ENCODE results near the gene PHYKPL. TPM values are rescaled to one million over a fixed set of nuclear protein-coding genes. Genes with fewer than 3 reads are reported as not detected.

Gene PHYKPL
- total RNA-seq, 1 donor from 2014 or later = 89.3 TPM

GRCh38 chr5:178206166-178207101, 26.2 kb downstream of the PHYKPL start:
- intact Hi-C loops (cut with DNase I) = loop anchor here (10.0 kb wide), 2 partner anchors 782 to 1868 kb away; partner anchors contain the start of genes GRK6 and RNF130
- Histone ChIP-seq H3K27me3 (no peaks in the 10 kb centered on the region), H3K4me3 (peak overlapping the region; percentile 97 to 100), H3K4me1 (peaks cover 8 to 17% of the 10 kb centered on the region in 2 donors), H3K9me3 (no peaks in the 10 kb centered on the region), H3K36me3 (peaks cover 47 to 49% of the 10 kb centered on the region in 2 donors), H3K27ac (peak overlapping the region; percentile 92 to 96)
- TF ChIP-seq CTCF (IDR thresholded peaks at IDR 0.05) = no peak
- DNase-seq (ENCODE audit: low spot score in 2 of 2) = peak in 1 of 2 donors; percentile 53

- intact Hi-C loops (cut with DNase I) = loop anchor here (1.0 to 10.0 kb wide), 3 partner anchors 27 to 1869 kb away; partner anchors contain the start of genes GRK6, PHYKPL and RNF130
- no peak for DNase-seq (ENCODE audit: low spot score in 2 of 2)
Observed at GRCh38 chr5:178205749-178206047, 26.9 kb downstream of the PHYKPL start.

GRCh38 chr5:178204935-178205748, 27.5 kb downstream of the PHYKPL start:
- peaks cover 34 to 36% of the 10 kb centered on the region in 2 donors for H3K36me3 ChIP-seq
- intact Hi-C loops (cut with DNase I) = loop anchor here (1.0 to 10.0 kb wide), 5 partner anchors 27 to 1870 kb away; partner anchors contain the start of genes GRK6, PHYKPL, RMND5B and RNF130
- DNase-seq (ENCODE audit: low spot score in 2 of 2) = peak in 1 of 2 donors; percentile 85
- H3K27ac ChIP-seq = peak overlapping the region; percentile 92 to 96
- H3K9me3 ChIP-seq = no peaks in the 10 kb centered on the region
- no peak for TF ChIP-seq CTCF (IDR thresholded peaks at IDR 0.05)
- no peaks in the 10 kb centered on the region for H3K27me3 ChIP-seq
- peak overlapping the region; percentile 97 to 100 for H3K4me3 ChIP-seq
- H3K4me1 ChIP-seq = peaks cover 8 to 17% of the 10 kb centered on the region in 2 donors

More at GRCh38 chr5:178205749-178206047, 26.9 kb downstream of the PHYKPL start:
- H3K4me3 ChIP-seq = peak overlapping the region; percentile 97 to 100
- H3K4me1 ChIP-seq = peaks cover 8 to 17% of the 10 kb centered on the region in 2 donors
- H3K27me3 ChIP-seq = no peaks in the 10 kb centered on the region
- peak overlapping the region; percentile 92 to 96 for H3K27ac ChIP-seq
- peaks cover 40 to 41% of the 10 kb centered on the region in 2 donors for H3K36me3 ChIP-seq
- no peaks in the 10 kb centered on the region for H3K9me3 ChIP-seq
- TF ChIP-seq CTCF (IDR thresholded peaks at IDR 0.05) = no peak

- H3K4me3 ChIP-seq = peak within 1 kb of the TSS; percentile 97 to 100
- no peaks in the 10 kb centered on the region for H3K9me3 ChIP-seq
- DNase-seq (ENCODE audit: low spot score in 2 of 2) = peak; percentile 82 to 97
- intact Hi-C loops (cut with DNase I) = loop anchor here (1.0 to 10.0 kb wide), 4 partner anchors 50 to 1870 kb away; partner anchors contain the start of genes GRK6, RMND5B and RNF130
- peak within 1 kb of the TSS; percentile 92 to 96 for H3K27ac ChIP-seq
- TF ChIP-seq CTCF (IDR thresholded peaks at IDR 0.05) = no peak
- H3K36me3 ChIP-seq = peaks cover 26 to 28% of the 10 kb centered on the region in 2 donors
- no peaks in the 10 kb centered on the region for H3K27me3 ChIP-seq
- peaks cover 8 to 17% of the 10 kb centered on the region in 2 donors for H3K4me1 ChIP-seq
Observed at GRCh38 chr5:178204182-178204934, 28.2 kb downstream of the PHYKPL start, which contains the start of gene HNRNPAB. Gene HNRNPAB (plus strand): TSS chr5:178204533. CDS start chr5:178204838, 305 bp downstream.
